ENCODE data around the gene ZNF18. TPM values are rescaled to one million over a fixed set of nuclear protein-coding genes. Genes with fewer than 3 reads are reported as not detected.

The ZNF18 gene
- total and polyA plus RNA-seq, 4 donors, result 4.0 to 10.2 (median 5.4) TPM

DNA sequence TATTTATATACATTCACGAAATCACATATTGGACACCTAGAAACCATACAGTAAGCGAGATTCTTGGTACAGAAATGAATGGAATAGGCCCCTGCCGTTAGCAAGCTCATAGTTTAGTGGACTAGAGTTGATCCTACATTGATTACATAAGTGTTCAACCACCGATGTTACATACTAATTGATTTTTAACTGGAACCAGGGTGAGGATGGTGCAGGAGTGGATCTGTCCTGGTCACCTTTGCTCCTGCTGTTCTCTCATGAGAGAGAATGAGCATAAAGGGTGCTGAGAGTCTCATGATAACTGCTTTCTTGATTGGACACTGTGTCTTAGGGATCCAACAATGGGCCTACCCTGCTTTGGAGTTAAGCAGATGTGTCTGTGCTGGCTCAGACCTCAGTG is 37.3 kb upstream of the ZNF18 start:
- 94 to 97% methylated on average over 4 of the region's 4 CpGs for WGBS, 2 donors
- TF ChIP-seq, protein P1, sequence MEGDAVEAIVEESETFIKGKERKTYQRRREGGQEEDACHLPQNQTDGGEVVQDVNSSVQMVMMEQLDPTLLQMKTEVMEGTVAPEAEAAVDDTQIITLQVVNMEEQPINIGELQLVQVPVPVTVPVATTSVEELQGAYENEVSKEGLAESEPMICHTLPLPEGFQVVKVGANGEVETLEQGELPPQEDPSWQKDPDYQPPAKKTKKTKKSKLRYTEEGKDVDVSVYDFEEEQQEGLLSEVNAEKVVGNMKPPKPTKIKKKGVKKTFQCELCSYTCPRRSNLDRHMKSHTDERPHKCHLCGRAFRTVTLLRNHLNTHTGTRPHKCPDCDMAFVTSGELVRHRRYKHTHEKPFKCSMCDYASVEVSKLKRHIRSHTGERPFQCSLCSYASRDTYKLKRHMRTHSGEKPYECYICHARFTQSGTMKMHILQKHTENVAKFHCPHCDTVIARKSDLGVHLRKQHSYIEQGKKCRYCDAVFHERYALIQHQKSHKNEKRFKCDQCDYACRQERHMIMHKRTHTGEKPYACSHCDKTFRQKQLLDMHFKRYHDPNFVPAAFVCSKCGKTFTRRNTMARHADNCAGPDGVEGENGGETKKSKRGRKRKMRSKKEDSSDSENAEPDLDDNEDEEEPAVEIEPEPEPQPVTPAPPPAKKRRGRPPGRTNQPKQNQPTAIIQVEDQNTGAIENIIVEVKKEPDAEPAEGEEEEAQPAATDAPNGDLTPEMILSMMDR (IDR thresholded peaks at IDR 0.05; ENCODE audit: control extremely low read depth, extremely low read depth), result no peak
- H3K27me3 ChIP-seq (ENCODE audit: control insufficient read depth in 3 of 3, insufficient read depth in 3 of 3, low read length in 2 of 3), result no peaks in the 10 kb centered on the region

DNA sequence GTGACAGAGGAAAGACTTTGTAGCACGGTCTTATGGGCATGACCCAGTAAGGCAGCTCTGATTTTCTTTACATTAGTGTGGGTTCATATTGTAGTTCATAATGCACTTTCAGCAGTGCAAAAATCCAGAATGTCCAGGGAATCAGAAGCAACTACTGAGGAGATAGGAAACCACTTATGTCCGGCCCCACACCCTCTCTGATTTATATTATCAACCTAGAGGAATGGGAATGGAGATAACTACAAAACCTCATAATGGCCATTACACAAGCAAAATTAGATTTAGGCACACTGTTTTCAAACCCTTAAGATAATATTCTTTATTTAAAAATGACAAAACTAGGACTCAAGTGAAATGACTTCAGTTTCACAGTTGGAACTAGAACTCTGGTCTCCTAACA is 31.3 kb upstream of the ZNF18 start:
- 90 to 92% methylated on average over 2 of the region's 2 CpGs for WGBS, 2 donors
- ATAC-seq (ENCODE audit: insufficient read depth, low FRiP score), result no peak
- peaks cover 0 to 2% (median 0%) of the 10 kb centered on the region in 4 donors for H3K36me3 ChIP-seq (ENCODE audit: control insufficient read depth in 4 of 4, insufficient read depth in 4 of 4, low read length in 4 of 4)
- no peaks in the 10 kb centered on the region for H3K9me3 ChIP-seq (ENCODE audit: control insufficient read depth in 4 of 4, insufficient read depth in 3 of 4, low read length in 3 of 4)
- no peak overlapping the region for H3K4me3 ChIP-seq
- H3K9ac ChIP-seq (ENCODE audit: insufficient read depth in 1 of 2, low read length in 2 of 2), result no peak overlapping the region
- H3K4me1 ChIP-seq (ENCODE audit: control insufficient read depth in 5 of 5, insufficient read depth in 5 of 5, low read length in 5 of 5), result peaks cover 0 to 24% (median 4%) of the 10 kb centered on the region in 5 donors
- DNase-seq, result no peak
- no peak overlapping the region for H3K27ac ChIP-seq (ENCODE audit: low read depth in 1 of 2, low read length in 1 of 2)
- TF ChIP-seq, protein P1 (IDR thresholded peaks at IDR 0.05; ENCODE audit: control extremely low read depth, extremely low read depth), result no peak
- H3K27me3 ChIP-seq (ENCODE audit: control insufficient read depth in 3 of 3, insufficient read depth in 3 of 3, low read length in 2 of 3), result no peaks in the 10 kb centered on the region

More for the DNA sequence above, 37.3 kb upstream of the ZNF18 start:
- H3K9me3 ChIP-seq (ENCODE audit: control insufficient read depth in 4 of 4, insufficient read depth in 3 of 4, low read length in 3 of 4), result no peaks in the 10 kb centered on the region
- H3K27ac ChIP-seq (ENCODE audit: low read depth in 1 of 2, low read length in 1 of 2), result no peak overlapping the region
- peaks cover 0 to 20% (median 4%) of the 10 kb centered on the region in 5 donors for H3K4me1 ChIP-seq (ENCODE audit: control insufficient read depth in 5 of 5, insufficient read depth in 5 of 5, low read length in 5 of 5)
- ATAC-seq (ENCODE audit: insufficient read depth, low FRiP score) (no peak), DNase-seq (no peak)
- H3K36me3 ChIP-seq (ENCODE audit: control insufficient read depth in 4 of 4, insufficient read depth in 4 of 4, low read length in 4 of 4), result peaks cover 0 to 4% (median 2%) of the 10 kb centered on the region in 4 donors
- H3K9ac ChIP-seq (ENCODE audit: insufficient read depth in 1 of 2, low read length in 2 of 2), result no peak overlapping the region
- H3K4me3 ChIP-seq, result no peak overlapping the region

DNA sequence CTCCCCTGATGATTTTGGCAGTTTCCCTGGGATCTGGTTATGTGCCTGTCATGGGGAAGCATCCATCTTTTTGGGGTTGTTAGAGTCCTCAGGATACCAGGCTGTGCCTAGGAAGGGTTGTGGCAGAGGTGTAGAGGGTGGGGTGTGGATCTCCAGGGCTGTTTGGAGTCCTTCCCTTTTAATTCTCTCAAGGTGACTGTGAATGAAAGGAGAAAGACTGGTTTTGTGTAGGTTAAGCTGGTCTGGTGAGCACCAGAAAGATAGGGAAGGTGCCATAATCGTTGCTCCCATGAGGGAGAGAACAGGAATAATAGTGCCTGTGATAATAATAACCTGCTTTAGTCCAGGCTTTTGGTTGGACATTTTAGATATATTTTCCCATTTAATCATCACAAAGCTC is 30.4 kb upstream of the ZNF18 start:
- Histone ChIP-seq H3K36me3 (ENCODE audit: control insufficient read depth in 4 of 4, insufficient read depth in 4 of 4, low read length in 4 of 4) (no peaks in the 10 kb centered on the region), H3K27me3 (ENCODE audit: control insufficient read depth in 3 of 3, insufficient read depth in 3 of 3, low read length in 2 of 3) (no peaks in the 10 kb centered on the region), H3K9me3 (ENCODE audit: control insufficient read depth in 4 of 4, insufficient read depth in 3 of 4, low read length in 3 of 4) (no peaks in the 10 kb centered on the region), H3K9ac (ENCODE audit: insufficient read depth in 1 of 2, low read length in 2 of 2) (no peak overlapping the region), H3K4me3 (no peak overlapping the region), H3K27ac (ENCODE audit: low read depth in 1 of 2, low read length in 1 of 2) (no peak overlapping the region), H3K4me1 (ENCODE audit: control insufficient read depth in 5 of 5, insufficient read depth in 5 of 5, low read length in 5 of 5) (peaks cover 3 to 28% (median 4%) of the 10 kb centered on the region in 5 donors)
- DNase-seq (no peak), ATAC-seq (ENCODE audit: insufficient read depth, low FRiP score) (no peak)
- TF ChIP-seq, protein P1 (IDR thresholded peaks at IDR 0.05; ENCODE audit: control extremely low read depth, extremely low read depth), result no peak
- WGBS, 2 donors, result 96 to 98% methylated on average over 1 of the region's 1 CpG

DNA sequence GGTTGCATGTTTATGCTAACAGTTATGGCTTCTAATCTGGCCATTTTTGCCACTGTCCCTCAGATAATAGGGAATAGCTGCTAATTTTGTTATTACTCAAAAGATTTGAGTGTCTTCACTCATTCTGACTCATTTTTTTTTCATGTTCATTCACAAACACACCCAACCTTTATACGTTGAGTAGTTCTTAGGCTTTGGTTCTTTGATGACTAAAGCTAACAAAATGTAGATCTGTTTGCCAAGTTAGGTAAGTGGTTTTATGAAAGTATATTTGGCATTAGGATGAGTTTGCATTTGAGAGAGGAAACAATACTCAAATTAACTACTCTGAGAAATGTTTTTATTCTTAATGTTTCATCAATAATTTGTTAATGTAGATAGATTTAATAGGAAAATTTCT is 27.1 kb upstream of the ZNF18 start:
- TF ChIP-seq, protein P1 (IDR thresholded peaks at IDR 0.05; ENCODE audit: control extremely low read depth, extremely low read depth), result no peak

More for the DNA sequence above, 27.1 kb upstream of the ZNF18 start:
- Histone ChIP-seq H3K9me3 (ENCODE audit: control insufficient read depth in 4 of 4, insufficient read depth in 3 of 4, low read length in 3 of 4) (no peaks in the 10 kb centered on the region), H3K27me3 (ENCODE audit: control insufficient read depth in 3 of 3, insufficient read depth in 3 of 3, low read length in 2 of 3) (no peaks in the 10 kb centered on the region), H3K4me1 (ENCODE audit: control insufficient read depth in 5 of 5, insufficient read depth in 5 of 5, low read length in 5 of 5) (peaks cover 0 to 31% (median 8%) of the 10 kb centered on the region in 5 donors), H3K27ac (ENCODE audit: low read depth in 1 of 2, low read length in 1 of 2) (no peak overlapping the region), H3K36me3 (ENCODE audit: control insufficient read depth in 4 of 4, insufficient read depth in 4 of 4, low read length in 4 of 4) (no peaks in the 10 kb centered on the region), H3K4me3 (no peak overlapping the region), H3K9ac (ENCODE audit: insufficient read depth in 1 of 2, low read length in 2 of 2) (no peak overlapping the region)
- DNase-seq (no peak), ATAC-seq (ENCODE audit: insufficient read depth, low FRiP score) (no peak)
- WGBS, 2 donors, result 53 to 83% methylated on average over 1 of the region's 1 CpG

Measured in lung (tissue), 12 donors.